SU-DHL-6 (cell line): Measurements from ENCODE around the gene IFI35.

ENCODE experiments used
- EZH2phosphoT487 ChIP-seq: fragments of 200-600 bp; sonication (generic), shearing (Covaris generic); conservative IDR thresholded peaks from 2 replicates; pipeline ENCODE4 v1.6.1; 2018; ENCODE audit warnings: mild to moderate bottlenecking, antibody characterized with exemption, low read length, moderate library complexity, mixed read lengths
- TF ChIP-seq, protein P1 (sequence below): fragments of 200-600 bp; sonication (generic); IDR thresholded peaks from one replicate; pipeline ENCODE4 v1.5.1; 2017; ENCODE audit warnings: antibody characterized with exemption, mild to moderate bottlenecking, low read length, moderate library complexity; ENCODE audit not compliant: insufficient read depth, poor library complexity, severe bottlenecking

GRCh38 chr17:43018932-43019331 is 12.3 kb downstream of the IFI35 start:
- TF ChIP-seq, protein P1, sequence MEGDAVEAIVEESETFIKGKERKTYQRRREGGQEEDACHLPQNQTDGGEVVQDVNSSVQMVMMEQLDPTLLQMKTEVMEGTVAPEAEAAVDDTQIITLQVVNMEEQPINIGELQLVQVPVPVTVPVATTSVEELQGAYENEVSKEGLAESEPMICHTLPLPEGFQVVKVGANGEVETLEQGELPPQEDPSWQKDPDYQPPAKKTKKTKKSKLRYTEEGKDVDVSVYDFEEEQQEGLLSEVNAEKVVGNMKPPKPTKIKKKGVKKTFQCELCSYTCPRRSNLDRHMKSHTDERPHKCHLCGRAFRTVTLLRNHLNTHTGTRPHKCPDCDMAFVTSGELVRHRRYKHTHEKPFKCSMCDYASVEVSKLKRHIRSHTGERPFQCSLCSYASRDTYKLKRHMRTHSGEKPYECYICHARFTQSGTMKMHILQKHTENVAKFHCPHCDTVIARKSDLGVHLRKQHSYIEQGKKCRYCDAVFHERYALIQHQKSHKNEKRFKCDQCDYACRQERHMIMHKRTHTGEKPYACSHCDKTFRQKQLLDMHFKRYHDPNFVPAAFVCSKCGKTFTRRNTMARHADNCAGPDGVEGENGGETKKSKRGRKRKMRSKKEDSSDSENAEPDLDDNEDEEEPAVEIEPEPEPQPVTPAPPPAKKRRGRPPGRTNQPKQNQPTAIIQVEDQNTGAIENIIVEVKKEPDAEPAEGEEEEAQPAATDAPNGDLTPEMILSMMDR = no peak
- TF ChIP-seq EZH2phosphoT487 = no peak
